OCI-LY7 (cell line): ENCODE data around the gene CDK18.

Experiments used
- CTCF ChIP-seq: fragments of 200-600 bp; sonication (generic); conservative IDR thresholded peaks from 2 replicates; pipeline ENCODE4 v1.5.1; 2014; ENCODE audit warnings: mild to moderate bottlenecking, antibody characterized with exemption, low read length, moderate library complexity, mixed read lengths
- EZH2phosphoT487 ChIP-seq: fragments of 200-600 bp; sonication (generic); IDR thresholded peaks from 2 replicates; pipeline ENCODE4 v1.6.1; 2018; ENCODE audit warnings: low read depth, borderline replicate concordance, mild to moderate bottlenecking, mixed run types, antibody characterized with exemption, low read length, moderate library complexity, mixed read lengths

GRCh38 chr1:205571747-205572146 lies 67.3 kb downstream of the CDK18 start:
- TF ChIP-seq CTCF (no peak), EZH2phosphoT487 (no peak)
